GM19351 (cell line): ENCODE results near the gene ITSN1.
"Not testable (repeated sequence)": the region's sequence is repeated elsewhere in the genome, so short reads cannot be mapped to it uniquely, and the experiment has no call there.

Experiments
- ATAC-seq: cut with Tn5 transposase; IDR thresholded peaks from one replicate; pipeline ENCODE4 v1.9.1; 2021; ENCODE audit warnings: mild to moderate bottlenecking, moderate library complexity; ENCODE audit not compliant: unreplicated experiment

Gene ITSN1

GRCh38 chr21:33650929-33651509 lies 8.7 kb downstream of the ITSN1 start:
- no peak for ATAC-seq

GRCh38 chr21:33651965-33652680 lies 9.8 kb downstream of the ITSN1 start:
- ATAC-seq = no peak

- no peak for ATAC-seq
Observed at GRCh38 chr21:33654412-33654811, 12.1 kb downstream of the ITSN1 start.

- ATAC-seq = no peak
Observed at GRCh38 chr21:33655588-33656221, 13.4 kb downstream of the ITSN1 start.

GRCh38 chr21:33657124-33657820 lies 15.0 kb downstream of the ITSN1 start:
- ATAC-seq = no peak

- ATAC-seq = no peak
Observed at GRCh38 chr21:33658919-33659567, 16.7 kb downstream of the ITSN1 start.

GRCh38 chr21:33659568-33659949 lies 17.3 kb downstream of the ITSN1 start:
- ATAC-seq = no peak

- ATAC-seq = no peak
Observed at GRCh38 chr21:33660406-33660805, 18.1 kb downstream of the ITSN1 start.

GRCh38 chr21:33661146-33661545 lies 18.8 kb downstream of the ITSN1 start:
- ATAC-seq = no peak

- no peak for ATAC-seq
Observed at GRCh38 chr21:33662046-33662445, 19.7 kb downstream of the ITSN1 start.

- ATAC-seq = no peak
Observed at GRCh38 chr21:33663241-33663640, 20.9 kb downstream of the ITSN1 start.

- no peak for ATAC-seq
Observed at GRCh38 chr21:33664135-33664534, 21.8 kb downstream of the ITSN1 start.

GRCh38 chr21:33666153-33666552 lies 23.9 kb downstream of the ITSN1 start:
- no peak for ATAC-seq

- ATAC-seq = no peak
Observed at GRCh38 chr21:33667636-33668035, 25.3 kb downstream of the ITSN1 start.

- ATAC-seq = no peak
Observed at GRCh38 chr21:33668180-33668579, 25.9 kb downstream of the ITSN1 start.

- ATAC-seq = no peak
Observed at GRCh38 chr21:33668620-33669019, 26.3 kb downstream of the ITSN1 start.

GRCh38 chr21:33670076-33670978 lies 28.0 kb downstream of the ITSN1 start:
- ATAC-seq = no peak

- ATAC-seq = no peak
Observed at GRCh38 chr21:33673473-33673872, 31.2 kb downstream of the ITSN1 start.

- no peak for ATAC-seq
Observed at GRCh38 chr21:33674226-33674625, 31.9 kb downstream of the ITSN1 start.

GRCh38 chr21:33676666-33677065 lies 34.4 kb downstream of the ITSN1 start:
- not testable (repeated sequence) for ATAC-seq
